ENCODE data around the gene SLF2.

DNA sequence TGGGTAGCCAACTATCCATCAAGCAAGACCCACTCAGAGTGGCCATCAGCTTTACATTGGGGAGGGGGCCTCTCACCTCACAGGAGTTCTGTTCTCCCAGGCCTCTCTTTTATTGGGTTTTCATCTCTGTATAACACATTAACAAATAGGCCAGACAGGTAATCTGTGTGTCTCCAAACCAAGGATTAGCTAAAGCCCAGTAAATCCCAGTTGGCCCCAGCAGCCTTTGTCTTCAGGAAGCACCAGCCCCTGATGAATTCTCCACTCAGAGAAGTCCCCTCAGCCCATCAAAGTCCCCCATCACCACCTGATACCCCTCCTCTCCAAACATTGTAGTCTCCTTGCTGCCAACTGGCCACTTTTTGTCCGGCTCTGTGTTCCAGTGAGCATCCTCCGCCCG lies 16.9 kb upstream of the SLF2 start:
- TF ChIP-seq EP300 (IDR thresholded peaks at IDR 0.05) = no peak
- TF ChIP-seq, protein P1, sequence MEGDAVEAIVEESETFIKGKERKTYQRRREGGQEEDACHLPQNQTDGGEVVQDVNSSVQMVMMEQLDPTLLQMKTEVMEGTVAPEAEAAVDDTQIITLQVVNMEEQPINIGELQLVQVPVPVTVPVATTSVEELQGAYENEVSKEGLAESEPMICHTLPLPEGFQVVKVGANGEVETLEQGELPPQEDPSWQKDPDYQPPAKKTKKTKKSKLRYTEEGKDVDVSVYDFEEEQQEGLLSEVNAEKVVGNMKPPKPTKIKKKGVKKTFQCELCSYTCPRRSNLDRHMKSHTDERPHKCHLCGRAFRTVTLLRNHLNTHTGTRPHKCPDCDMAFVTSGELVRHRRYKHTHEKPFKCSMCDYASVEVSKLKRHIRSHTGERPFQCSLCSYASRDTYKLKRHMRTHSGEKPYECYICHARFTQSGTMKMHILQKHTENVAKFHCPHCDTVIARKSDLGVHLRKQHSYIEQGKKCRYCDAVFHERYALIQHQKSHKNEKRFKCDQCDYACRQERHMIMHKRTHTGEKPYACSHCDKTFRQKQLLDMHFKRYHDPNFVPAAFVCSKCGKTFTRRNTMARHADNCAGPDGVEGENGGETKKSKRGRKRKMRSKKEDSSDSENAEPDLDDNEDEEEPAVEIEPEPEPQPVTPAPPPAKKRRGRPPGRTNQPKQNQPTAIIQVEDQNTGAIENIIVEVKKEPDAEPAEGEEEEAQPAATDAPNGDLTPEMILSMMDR (IDR thresholded peaks at IDR 0.05) = no peak
- TF ChIP-seq POLR2A (IDR thresholded peaks at IDR 0.05) = no peak
